Measurements from ENCODE around the gene ADAMTS9.

Gene ADAMTS9

GRCh38 chr3:64621275-64621674 is 66.5 kb downstream of the ADAMTS9 start:
- H3K36me3 ChIP-seq (ENCODE audit: control insufficient read depth, insufficient read depth, low read length), result no peaks in the 10 kb centered on the region
- peaks cover 3% of the 10 kb centered on the region; the same call in 1 of the 2 replicates for H3K9me3 ChIP-seq (ENCODE audit: control insufficient read depth, insufficient read depth, low read depth, low read length)
- H3K9ac ChIP-seq (ENCODE audit: low read length), result no peak overlapping the region
- no peak overlapping the region for H3K27ac ChIP-seq (ENCODE audit: low read depth, low read length)
- no peak overlapping the region for H3K4me3 ChIP-seq (ENCODE audit: low read depth, low read length)
- H3K4me1 ChIP-seq (ENCODE audit: control insufficient read depth, insufficient read depth, low read length), result no peaks in the 10 kb centered on the region
- no peaks in the 10 kb centered on the region for H3K27me3 ChIP-seq (ENCODE audit: control insufficient read depth, insufficient read depth, low read length)

- no peaks in the 10 kb centered on the region for H3K4me1 ChIP-seq (ENCODE audit: control insufficient read depth, insufficient read depth, low read length)
- H3K27ac ChIP-seq (ENCODE audit: low read depth, low read length), result no peak overlapping the region
- no peaks in the 10 kb centered on the region for H3K36me3 ChIP-seq (ENCODE audit: control insufficient read depth, insufficient read depth, low read length)
- no peaks in the 10 kb centered on the region for H3K27me3 ChIP-seq (ENCODE audit: control insufficient read depth, insufficient read depth, low read length)
- H3K9ac ChIP-seq (ENCODE audit: low read length), result no peak overlapping the region
- H3K9me3 ChIP-seq (ENCODE audit: control insufficient read depth, insufficient read depth, low read depth, low read length), result peaks cover 3% of the 10 kb centered on the region; the same call in 1 of the 2 replicates
- no peak overlapping the region for H3K4me3 ChIP-seq (ENCODE audit: low read depth, low read length)
These were observed 67.8 kb downstream of the ADAMTS9 start for GRCh38 chr3:64620020-64620419.

GRCh38 chr3:64619216-64619615 is 68.6 kb downstream of the ADAMTS9 start:
- Histone ChIP-seq H3K36me3 (ENCODE audit: control insufficient read depth, insufficient read depth, low read length) (no peaks in the 10 kb centered on the region), H3K27ac (ENCODE audit: low read depth, low read length) (no peak overlapping the region), H3K27me3 (ENCODE audit: control insufficient read depth, insufficient read depth, low read length) (no peaks in the 10 kb centered on the region), H3K4me1 (ENCODE audit: control insufficient read depth, insufficient read depth, low read length) (no peaks in the 10 kb centered on the region), H3K9ac (ENCODE audit: low read length) (no peak overlapping the region), H3K4me3 (ENCODE audit: low read depth, low read length) (no peak overlapping the region), H3K9me3 (ENCODE audit: control insufficient read depth, insufficient read depth, low read depth, low read length) (peaks cover 3% of the 10 kb centered on the region; the same call in 1 of the 2 replicates)

- Histone ChIP-seq H3K4me1 (ENCODE audit: control insufficient read depth, insufficient read depth, low read length) (no peaks in the 10 kb centered on the region), H3K27me3 (ENCODE audit: control insufficient read depth, insufficient read depth, low read length) (no peaks in the 10 kb centered on the region), H3K9me3 (ENCODE audit: control insufficient read depth, insufficient read depth, low read depth, low read length) (peaks cover 3% of the 10 kb centered on the region; the same call in 1 of the 2 replicates), H3K27ac (ENCODE audit: low read depth, low read length) (no peak overlapping the region), H3K9ac (ENCODE audit: low read length) (no peak overlapping the region), H3K36me3 (ENCODE audit: control insufficient read depth, insufficient read depth, low read length) (no peaks in the 10 kb centered on the region), H3K4me3 (ENCODE audit: low read depth, low read length) (no peak overlapping the region)
These were observed 70.2 kb downstream of the ADAMTS9 start for GRCh38 chr3:64617610-64618009.

- H3K4me3 ChIP-seq (ENCODE audit: low read depth, low read length), result no peak overlapping the region
- H3K27ac ChIP-seq (ENCODE audit: low read depth, low read length), result no peak overlapping the region
These were observed 70.8 kb downstream of the ADAMTS9 start for GRCh38 chr3:64616953-64617352.

GRCh38 chr3:64612916-64613526 is 74.8 kb downstream of the ADAMTS9 start:
- H3K36me3 ChIP-seq (ENCODE audit: control insufficient read depth, insufficient read depth, low read length), result no peaks in the 10 kb centered on the region
- H3K9ac ChIP-seq (ENCODE audit: low read length), result no peak overlapping the region
- no peaks in the 10 kb centered on the region for H3K9me3 ChIP-seq (ENCODE audit: control insufficient read depth, insufficient read depth, low read depth, low read length)
- H3K27ac ChIP-seq (ENCODE audit: low read depth, low read length), result no peak overlapping the region
- no peak overlapping the region for H3K4me3 ChIP-seq (ENCODE audit: low read depth, low read length)
- no peaks in the 10 kb centered on the region for H3K4me1 ChIP-seq (ENCODE audit: control insufficient read depth, insufficient read depth, low read length)
- H3K27me3 ChIP-seq (ENCODE audit: control insufficient read depth, insufficient read depth, low read length), result no peaks in the 10 kb centered on the region

More at GRCh38 chr3:64616953-64617352, 70.8 kb downstream of the ADAMTS9 start:
- Histone ChIP-seq H3K27me3 (ENCODE audit: control insufficient read depth, insufficient read depth, low read length) (no peaks in the 10 kb centered on the region), H3K9me3 (ENCODE audit: control insufficient read depth, insufficient read depth, low read depth, low read length) (peaks cover 3% of the 10 kb centered on the region; the same call in 1 of the 2 replicates), H3K4me1 (ENCODE audit: control insufficient read depth, insufficient read depth, low read length) (no peaks in the 10 kb centered on the region), H3K36me3 (ENCODE audit: control insufficient read depth, insufficient read depth, low read length) (no peaks in the 10 kb centered on the region), H3K9ac (ENCODE audit: low read length) (no peak overlapping the region)

GRCh38 chr3:64612082-64612860 is 75.5 kb downstream of the ADAMTS9 start:
- H3K9me3 ChIP-seq (ENCODE audit: control insufficient read depth, insufficient read depth, low read depth, low read length), result no peaks in the 10 kb centered on the region
- H3K9ac ChIP-seq (ENCODE audit: low read length), result no peak overlapping the region
- H3K4me1 ChIP-seq (ENCODE audit: control insufficient read depth, insufficient read depth, low read length), result no peaks in the 10 kb centered on the region
- H3K27me3 ChIP-seq (ENCODE audit: control insufficient read depth, insufficient read depth, low read length), result no peaks in the 10 kb centered on the region
- H3K4me3 ChIP-seq (ENCODE audit: low read depth, low read length), result no peak overlapping the region
- no peaks in the 10 kb centered on the region for H3K36me3 ChIP-seq (ENCODE audit: control insufficient read depth, insufficient read depth, low read length)
- no peak overlapping the region for H3K27ac ChIP-seq (ENCODE audit: low read depth, low read length)

GRCh38 chr3:64608741-64609140 is 79.1 kb downstream of the ADAMTS9 start:
- Histone ChIP-seq H3K27ac (ENCODE audit: low read depth, low read length) (no peak overlapping the region), H3K4me3 (ENCODE audit: low read depth, low read length) (no peak overlapping the region), H3K9ac (ENCODE audit: low read length) (no peak overlapping the region), H3K4me1 (ENCODE audit: control insufficient read depth, insufficient read depth, low read length) (no peaks in the 10 kb centered on the region), H3K36me3 (ENCODE audit: control insufficient read depth, insufficient read depth, low read length) (no peaks in the 10 kb centered on the region), H3K9me3 (ENCODE audit: control insufficient read depth, insufficient read depth, low read depth, low read length) (no peaks in the 10 kb centered on the region), H3K27me3 (ENCODE audit: control insufficient read depth, insufficient read depth, low read length) (no peaks in the 10 kb centered on the region)

- Histone ChIP-seq H3K4me3 (ENCODE audit: low read depth, low read length) (no peak overlapping the region), H3K9me3 (ENCODE audit: control insufficient read depth, insufficient read depth, low read depth, low read length) (no peaks in the 10 kb centered on the region), H3K4me1 (ENCODE audit: control insufficient read depth, insufficient read depth, low read length) (no peaks in the 10 kb centered on the region), H3K9ac (ENCODE audit: low read length) (no peak overlapping the region), H3K27me3 (ENCODE audit: control insufficient read depth, insufficient read depth, low read length) (no peaks in the 10 kb centered on the region), H3K27ac (ENCODE audit: low read depth, low read length) (no peak overlapping the region), H3K36me3 (ENCODE audit: control insufficient read depth, insufficient read depth, low read length) (no peaks in the 10 kb centered on the region)
These were observed 80.7 kb downstream of the ADAMTS9 start for GRCh38 chr3:64607032-64607551.

GRCh38 chr3:64604313-64604712 is 83.5 kb downstream of the ADAMTS9 start:
- no peak overlapping the region for H3K4me3 ChIP-seq (ENCODE audit: low read depth, low read length)

GRCh38 chr3:64601824-64602223 is 86.0 kb downstream of the ADAMTS9 start:
- Histone ChIP-seq H3K27ac (ENCODE audit: low read depth, low read length) (no peak overlapping the region), H3K4me3 (ENCODE audit: low read depth, low read length) (no peak overlapping the region), H3K27me3 (ENCODE audit: control insufficient read depth, insufficient read depth, low read length) (no peaks in the 10 kb centered on the region), H3K9ac (ENCODE audit: low read length) (no peak overlapping the region), H3K36me3 (ENCODE audit: control insufficient read depth, insufficient read depth, low read length) (no peaks in the 10 kb centered on the region; the same call in 1 of the 2 replicates), H3K9me3 (ENCODE audit: control insufficient read depth, insufficient read depth, low read depth, low read length) (no peaks in the 10 kb centered on the region), H3K4me1 (ENCODE audit: control insufficient read depth, insufficient read depth, low read length) (no peaks in the 10 kb centered on the region)

More at GRCh38 chr3:64604313-64604712, 83.5 kb downstream of the ADAMTS9 start:
- no peaks in the 10 kb centered on the region for H3K9me3 ChIP-seq (ENCODE audit: control insufficient read depth, insufficient read depth, low read depth, low read length)
- no peak overlapping the region for H3K27ac ChIP-seq (ENCODE audit: low read depth, low read length)
- H3K4me1 ChIP-seq (ENCODE audit: control insufficient read depth, insufficient read depth, low read length), result no peaks in the 10 kb centered on the region
- H3K27me3 ChIP-seq (ENCODE audit: control insufficient read depth, insufficient read depth, low read length), result no peaks in the 10 kb centered on the region
- no peaks in the 10 kb centered on the region; the same call in 1 of the 2 replicates for H3K36me3 ChIP-seq (ENCODE audit: control insufficient read depth, insufficient read depth, low read length)
- H3K9ac ChIP-seq (ENCODE audit: low read length), result no peak overlapping the region

Measured in HUES6 (cell line).